OCI-LY7 (cell line): ENCODE results near the gene AGMO.

Experiments used
- EZH2phosphoT487 ChIP-seq: fragments of 200-600 bp; sonication (generic); IDR thresholded peaks from 2 replicates; pipeline ENCODE4 v1.6.1; 2018; ENCODE audit warnings: low read depth, borderline replicate concordance, mild to moderate bottlenecking, mixed run types, antibody characterized with exemption, low read length, moderate library complexity, mixed read lengths
- TF ChIP-seq, protein P1 (sequence below): fragments of 200-600 bp; sonication (generic); conservative IDR thresholded peaks from 2 replicates; pipeline ENCODE4 v1.5.1; 2014; ENCODE audit warnings: mild to moderate bottlenecking, antibody characterized with exemption, low read length, moderate library complexity, mixed read lengths

DNA sequence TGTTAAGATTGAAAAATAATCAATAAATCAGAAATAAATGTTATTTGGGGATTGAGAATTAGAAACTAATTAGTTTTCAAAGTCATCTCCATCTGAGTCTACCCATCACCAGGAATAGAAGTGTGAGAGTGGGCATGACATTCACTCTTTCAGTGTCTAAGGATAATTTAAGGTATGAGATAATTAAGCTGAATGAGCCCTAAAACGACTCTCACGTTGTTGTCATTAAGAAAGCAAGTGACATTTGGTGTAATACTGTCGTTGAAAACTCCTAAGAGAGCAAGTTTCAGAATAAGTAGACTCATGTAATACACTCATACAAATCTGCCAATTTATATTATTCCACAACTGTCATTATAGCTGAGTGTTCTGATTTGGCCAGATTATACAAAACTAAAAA, 7.1 kb downstream of the AGMO start:
- TF ChIP-seq, protein P1, sequence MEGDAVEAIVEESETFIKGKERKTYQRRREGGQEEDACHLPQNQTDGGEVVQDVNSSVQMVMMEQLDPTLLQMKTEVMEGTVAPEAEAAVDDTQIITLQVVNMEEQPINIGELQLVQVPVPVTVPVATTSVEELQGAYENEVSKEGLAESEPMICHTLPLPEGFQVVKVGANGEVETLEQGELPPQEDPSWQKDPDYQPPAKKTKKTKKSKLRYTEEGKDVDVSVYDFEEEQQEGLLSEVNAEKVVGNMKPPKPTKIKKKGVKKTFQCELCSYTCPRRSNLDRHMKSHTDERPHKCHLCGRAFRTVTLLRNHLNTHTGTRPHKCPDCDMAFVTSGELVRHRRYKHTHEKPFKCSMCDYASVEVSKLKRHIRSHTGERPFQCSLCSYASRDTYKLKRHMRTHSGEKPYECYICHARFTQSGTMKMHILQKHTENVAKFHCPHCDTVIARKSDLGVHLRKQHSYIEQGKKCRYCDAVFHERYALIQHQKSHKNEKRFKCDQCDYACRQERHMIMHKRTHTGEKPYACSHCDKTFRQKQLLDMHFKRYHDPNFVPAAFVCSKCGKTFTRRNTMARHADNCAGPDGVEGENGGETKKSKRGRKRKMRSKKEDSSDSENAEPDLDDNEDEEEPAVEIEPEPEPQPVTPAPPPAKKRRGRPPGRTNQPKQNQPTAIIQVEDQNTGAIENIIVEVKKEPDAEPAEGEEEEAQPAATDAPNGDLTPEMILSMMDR, result no peak
- no peak for TF ChIP-seq EZH2phosphoT487
